NT2/D1 (cell line): ENCODE results near the gene PRKN.

Experiments
- SUZ12 ChIP-seq: IDR thresholded peaks from 2 replicates; pipeline ENCODE4 v1.6.1; 2011; ENCODE audit not compliant: insufficient read length, insufficient read depth; ENCODE audit errors: extremely low read depth
- YY1 ChIP-seq: IDR thresholded peaks from 2 replicates; pipeline ENCODE4 v1.6.1; 2011; ENCODE audit not compliant: insufficient read length, insufficient read depth

DNA sequence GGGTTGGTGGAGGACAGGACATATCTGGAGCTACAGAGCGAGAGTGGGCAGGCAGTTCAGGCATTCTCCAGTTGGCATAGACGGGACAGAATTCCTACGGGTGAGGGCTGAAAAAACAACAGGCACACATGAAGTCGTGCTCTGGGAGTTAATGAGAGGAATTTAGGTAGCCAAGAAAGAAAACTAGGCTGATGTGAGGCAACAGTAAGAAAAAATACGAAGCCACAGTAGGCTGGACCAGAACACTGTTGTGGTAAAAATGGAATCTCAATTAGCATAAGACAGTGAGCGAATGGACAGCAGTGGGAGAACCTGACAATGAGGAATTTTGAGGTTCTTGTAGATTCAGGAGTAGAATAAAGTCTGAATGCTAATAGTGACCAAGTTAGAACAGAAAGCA is 965.6 kb downstream of the PRKN start:
- TF ChIP-seq YY1 (no peak), SUZ12 (no peak)
